WTC11 (cell line): ENCODE data around the gene CLCN4. TPM values are rescaled to one million over a fixed set of nuclear protein-coding genes. Genes with fewer than 3 reads are reported as not detected.

Experiments
- ATAC-seq: fragments of 200-7000 bp; cut with Tn5 transposase; 2 replicates; pipeline ENCODE4 v1.10.0; 2021; ENCODE audit warnings: mild to moderate bottlenecking, moderate library complexity
- CTCF ChIA-PET: fragments of 300-600 bp; sonication (Branson Sonifier 250); formaldehyde crosslinking; loops from one replicate; lab custom pipeline; 2021; ENCODE audit warnings: antibody characterized with exemption; lab: Charles Lee
- POLR2A ChIA-PET: fragments of 350-600 bp; sonication (Branson Sonifier 250); formaldehyde crosslinking; loops from one replicate; lab custom pipeline; 2021; ENCODE audit warnings: antibody characterized with exemption; lab: Charles Lee
- DNase-seq: peaks from one replicate; pipeline ENCODE4 v3.0.0; 2021; ENCODE audit warnings: low spot score
- H3K27ac Mint-ChIP-seq: 2 replicates; pipeline ENCODE4 v1.8.0; 2021; ENCODE audit warnings: mixed read lengths
- H3K27me3 Mint-ChIP-seq: 2 replicates; pipeline ENCODE4 v1.8.0; 2021; ENCODE audit warnings: low read depth, mild to moderate bottlenecking, moderate library complexity, mixed read lengths
- H3K36me3 Mint-ChIP-seq: 2 replicates; pipeline ENCODE4 v1.8.0; 2021; ENCODE audit warnings: mixed read lengths
- H3K4me1 Mint-ChIP-seq: 2 replicates; pipeline ENCODE4 v1.8.0; 2022; ENCODE audit warnings: mixed read lengths
- H3K4me3 Mint-ChIP-seq: 2 replicates; pipeline ENCODE4 v1.8.0; 2021; ENCODE audit warnings: mild to moderate bottlenecking, moderate library complexity, mixed read lengths
- H3K9me3 Mint-ChIP-seq: 2 replicates; pipeline ENCODE4 v1.8.0; 2021; ENCODE audit warnings: mixed read lengths
- ATF1 ChIP-seq: sonication (generic); formaldehyde crosslinking; IDR thresholded peaks from 2 replicates; pipeline ENCODE4 v1.8.1; 2023; ENCODE audit warnings: mild to moderate bottlenecking, moderate library complexity, missing genetic modification reagents
- ATF2 ChIP-seq: sonication (generic); formaldehyde crosslinking; IDR thresholded peaks from 2 replicates; pipeline ENCODE4 v1.8.1; 2022; ENCODE audit warnings: low read depth, missing genetic modification reagents, borderline replicate concordance
- ATF6 ChIP-seq: sonication (generic); formaldehyde crosslinking; IDR thresholded peaks from 2 replicates; pipeline ENCODE4 v1.8.1; 2023; ENCODE audit warnings: mild to moderate bottlenecking, missing genetic modification reagents
- CDX4 ChIP-seq: fragments of 250-450 bp; sonication (Bioruptor Pico); IDR thresholded peaks from 2 replicates; pipeline ENCODE4 v1.9.0; 2021; ENCODE audit warnings: moderate library complexity, mild to moderate bottlenecking, inconsistent platforms, borderline replicate concordance
- CREB1 ChIP-seq: sonication (generic); formaldehyde crosslinking; IDR thresholded peaks from 2 replicates; pipeline ENCODE4 v1.8.0; 2023; ENCODE audit warnings: mild to moderate bottlenecking, missing genetic modification reagents
- CTCF ChIP-seq: fragments of 200-600 bp; IDR thresholded peaks from 2 replicates; pipeline ENCODE4 v1.8.0; 2022; ENCODE audit warnings: antibody characterized with exemption
- FOXK1 ChIP-seq: sonication (generic); formaldehyde crosslinking; IDR thresholded peaks from 2 replicates; pipeline ENCODE4 v1.8.0; 2022; ENCODE audit warnings: mild to moderate bottlenecking, moderate library complexity, missing genetic modification reagents
- FOXP1 ChIP-seq: sonication (generic); formaldehyde crosslinking; IDR thresholded peaks from 2 replicates; pipeline ENCODE4 v1.8.0; 2022; ENCODE audit warnings: missing genetic modification reagents, mild to moderate bottlenecking, moderate library complexity, borderline replicate concordance
- GTF2I ChIP-seq: fragments of 250-450 bp; sonication (Bioruptor Pico); conservative IDR thresholded peaks from 2 replicates; pipeline ENCODE4 v1.4.0; 2021; ENCODE audit warnings: mild to moderate bottlenecking
- HMGA2 ChIP-seq: fragments of 250-450 bp; sonication (Bioruptor Pico); IDR thresholded peaks from 2 replicates; pipeline ENCODE4 v1.4.0; 2021; ENCODE audit warnings: mild to moderate bottlenecking, moderate library complexity
- IRF1 ChIP-seq: sonication (generic); formaldehyde crosslinking; IDR thresholded peaks from 2 replicates; pipeline ENCODE4 v1.8.0; 2023; ENCODE audit warnings: missing genetic modification reagents
- NFATC4 ChIP-seq: fragments of 250-450 bp; sonication (Bioruptor Pico); IDR thresholded peaks from 2 replicates; pipeline ENCODE4 v1.9.0; 2021; ENCODE audit warnings: mild to moderate bottlenecking
- NFE2L1 ChIP-seq: sonication (generic); formaldehyde crosslinking; IDR thresholded peaks from 2 replicates; pipeline ENCODE4 v1.8.1; 2023; ENCODE audit warnings: missing genetic modification reagents
- NR1H2 ChIP-seq: sonication (generic); formaldehyde crosslinking; IDR thresholded peaks from 2 replicates; pipeline ENCODE4 v1.9.0; 2021; ENCODE audit warnings: mild to moderate bottlenecking, moderate library complexity, missing genetic modification reagents
- NR3C1 ChIP-seq: sonication (generic); formaldehyde crosslinking; conservative IDR thresholded peaks from 2 replicates; pipeline ENCODE4 v1.8.1; 2023; ENCODE audit warnings: low read depth, mild to moderate bottlenecking, missing genetic modification reagents
- OVOL2 ChIP-seq: fragments of 250-450 bp; sonication (Bioruptor Pico); IDR thresholded peaks from 2 replicates; pipeline ENCODE4 v1.9.0; 2021; ENCODE audit warnings: mild to moderate bottlenecking, borderline replicate concordance
- PRRX2 ChIP-seq: fragments of 250-450 bp; sonication (Bioruptor Pico); IDR thresholded peaks from 2 replicates; pipeline ENCODE4 v1.8.0; 2021; ENCODE audit warnings: mild to moderate bottlenecking
- TP53 ChIP-seq: sonication (generic); formaldehyde crosslinking; IDR thresholded peaks from 2 replicates; pipeline ENCODE4 v1.8.1; 2023; ENCODE audit warnings: mild to moderate bottlenecking, missing genetic modification reagents
- USF1 ChIP-seq: sonication (generic); formaldehyde crosslinking; IDR thresholded peaks from 2 replicates; pipeline ENCODE4 v1.8.0; 2022; ENCODE audit warnings: mild to moderate bottlenecking, missing genetic modification reagents
- ZNF138 ChIP-seq: sonication (generic); formaldehyde crosslinking; conservative IDR thresholded peaks from 2 replicates; pipeline ENCODE4 v1.8.1; 2022; ENCODE audit warnings: mild to moderate bottlenecking, moderate library complexity, missing genetic modification reagents
- ZNF423 ChIP-seq: fragments of 250-450 bp; sonication (Bioruptor Pico); IDR thresholded peaks from 2 replicates; pipeline ENCODE4 v2.1.2; 2022; ENCODE audit warnings: mild to moderate bottlenecking, moderate library complexity
- ZSCAN18 ChIP-seq: fragments of 250-450 bp; sonication (Bioruptor Pico); IDR thresholded peaks from 2 replicates; pipeline ENCODE4 v2.1.2; 2022; ENCODE audit warnings: mild to moderate bottlenecking, moderate library complexity
- total RNA-seq: library from RNA; stranded (reverse); gene quantifications from 3 replicates; pipeline ENCODE4 v1.2.3, GENCODE V29; 2021

Gene CLCN4
- total RNA-seq, 1 experiment from 2014 or later, result 8.9 TPM

GRCh38 chrX:10197279-10198210 lies 40.8 kb downstream of the CLCN4 start:
- ChIA-PET CTCF (no interaction called here), POLR2A (no interaction called here)
- no peak for DNase-seq
- no peak for ATAC-seq
- Mint-ChIP-seq H3K4me1 (no peaks in the 10 kb centered on the region), H3K4me3 (no peak overlapping the region), H3K27ac (no peak overlapping the region), H3K27me3 (no peaks in the 10 kb centered on the region), H3K36me3 (peaks cover 8% of the 10 kb centered on the region), H3K9me3 (peaks cover 7% of the 10 kb centered on the region)
- no peak for TF ChIP-seq IRF1
- TF ChIP-seq USF1, result no peak
- no peak for TF ChIP-seq TP53
- TF ChIP-seq HMGA2, result no peak
- TF ChIP-seq ZNF423, result no peak
- no peak for TF ChIP-seq ZNF138
- TF ChIP-seq CDX4 (CRISPR knock-in tag), result no peak
- TF ChIP-seq CTCF, result no peak
- no peak for TF ChIP-seq NFATC4 (CRISPR knock-in tag)
- no peak for TF ChIP-seq GTF2I (CRISPR knock-in tag)
- no peak for TF ChIP-seq ZSCAN18
- TF ChIP-seq NR1H2 (CRISPR knock-in tag), result no peak
- no peak for TF ChIP-seq ATF1 (CRISPR knock-in tag)
- no peak for TF ChIP-seq NFE2L1 (CRISPR knock-in tag)
- no peak for TF ChIP-seq NR3C1 (CRISPR knock-in tag)
- TF ChIP-seq CREB1 (CRISPR knock-in tag), result no peak
- TF ChIP-seq PRRX2, result no peak
- no peak for TF ChIP-seq FOXP1 (CRISPR knock-in tag)
- no peak for TF ChIP-seq OVOL2

- no peaks in the 10 kb centered on the region for H3K27me3 Mint-ChIP-seq
- ATAC-seq (no peak), DNase-seq (no peak)
- H3K27ac Mint-ChIP-seq, result no peak overlapping the region
- H3K36me3 Mint-ChIP-seq, result peaks cover 8% of the 10 kb centered on the region
- H3K4me3 Mint-ChIP-seq, result no peak overlapping the region
- CTCF ChIA-PET, result no interaction called here
- TF ChIP-seq FOXK1 (CRISPR knock-in tag) (no peak), ATF2 (CRISPR knock-in tag) (no peak), ATF6 (CRISPR knock-in tag) (no peak)
- H3K4me1 Mint-ChIP-seq, result no peaks in the 10 kb centered on the region
- H3K9me3 Mint-ChIP-seq, result peaks cover under 1% of the 10 kb centered on the region; the same call in 1 of the 2 replicates
- POLR2A ChIA-PET, result no interaction called here
Measured at GRCh38 chrX:10198254-10198653, 41.5 kb downstream of the CLCN4 start.
